ENCODE results near the gene GAB3.

Gene GAB3, protein sequence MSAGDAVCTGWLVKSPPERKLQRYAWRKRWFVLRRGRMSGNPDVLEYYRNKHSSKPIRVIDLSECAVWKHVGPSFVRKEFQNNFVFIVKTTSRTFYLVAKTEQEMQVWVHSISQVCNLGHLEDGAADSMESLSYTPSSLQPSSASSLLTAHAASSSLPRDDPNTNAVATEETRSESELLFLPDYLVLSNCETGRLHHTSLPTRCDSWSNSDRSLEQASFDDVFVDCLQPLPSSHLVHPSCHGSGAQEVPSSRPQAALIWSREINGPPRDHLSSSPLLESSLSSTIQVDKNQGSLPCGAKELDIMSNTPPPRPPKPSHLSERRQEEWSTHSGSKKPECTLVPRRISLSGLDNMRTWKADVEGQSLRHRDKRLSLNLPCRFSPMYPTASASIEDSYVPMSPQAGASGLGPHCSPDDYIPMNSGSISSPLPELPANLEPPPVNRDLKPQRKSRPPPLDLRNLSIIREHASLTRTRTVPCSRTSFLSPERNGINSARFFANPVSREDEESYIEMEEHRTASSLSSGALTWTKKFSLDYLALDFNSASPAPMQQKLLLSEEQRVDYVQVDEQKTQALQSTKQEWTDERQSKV

DNA sequence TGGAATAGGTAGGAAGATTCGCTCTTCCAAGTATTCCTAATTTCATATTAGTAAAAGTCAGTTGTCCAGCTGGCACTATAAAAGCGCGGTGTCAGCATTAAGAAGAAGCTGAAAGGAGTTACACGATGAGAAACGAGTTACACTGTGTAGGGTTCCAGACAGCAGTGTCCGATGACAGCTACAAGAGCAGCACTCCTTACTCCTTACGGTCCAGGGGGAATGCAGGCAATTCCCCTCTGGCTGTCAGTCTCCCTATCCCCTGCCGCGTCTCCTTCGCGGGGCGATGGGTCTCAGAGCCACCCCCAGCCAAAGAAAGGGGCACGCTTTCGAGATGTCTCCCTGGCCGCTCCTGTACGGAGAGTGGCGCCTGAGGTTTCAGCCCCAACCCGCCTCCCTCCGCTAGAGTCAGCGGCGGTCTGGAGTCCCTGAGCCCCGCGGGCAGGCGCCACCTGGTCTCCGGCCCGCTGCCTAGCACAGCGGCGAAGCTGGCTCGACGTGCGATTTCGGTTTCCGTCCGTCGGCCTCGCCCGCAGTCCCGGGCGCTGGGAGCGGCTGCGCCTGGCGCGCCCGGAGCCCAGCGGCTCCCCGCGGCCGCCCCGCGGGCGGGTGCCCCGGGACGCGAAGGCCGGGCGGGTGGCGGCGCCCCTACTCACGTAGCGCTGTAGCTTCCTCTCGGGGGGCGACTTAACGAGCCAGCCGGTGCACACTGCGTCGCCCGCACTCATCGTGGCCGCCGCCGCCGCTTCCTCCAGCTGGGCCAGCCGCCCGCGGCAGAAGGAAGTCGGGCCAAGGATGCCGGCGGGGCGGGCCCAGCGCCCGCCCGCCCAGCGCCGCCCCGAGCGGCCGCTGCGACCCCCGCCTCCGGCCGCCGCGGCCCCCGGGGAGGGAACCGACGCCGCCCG is at the start of gene GAB3:
Gene GAB3 (minus strand): TSS at position 777 of the 902 bp plus-strand sequence. CDS start 52 bp downstream, at position 725.
- DNase-seq (ENCODE audit: low spot score): no peak

DNA sequence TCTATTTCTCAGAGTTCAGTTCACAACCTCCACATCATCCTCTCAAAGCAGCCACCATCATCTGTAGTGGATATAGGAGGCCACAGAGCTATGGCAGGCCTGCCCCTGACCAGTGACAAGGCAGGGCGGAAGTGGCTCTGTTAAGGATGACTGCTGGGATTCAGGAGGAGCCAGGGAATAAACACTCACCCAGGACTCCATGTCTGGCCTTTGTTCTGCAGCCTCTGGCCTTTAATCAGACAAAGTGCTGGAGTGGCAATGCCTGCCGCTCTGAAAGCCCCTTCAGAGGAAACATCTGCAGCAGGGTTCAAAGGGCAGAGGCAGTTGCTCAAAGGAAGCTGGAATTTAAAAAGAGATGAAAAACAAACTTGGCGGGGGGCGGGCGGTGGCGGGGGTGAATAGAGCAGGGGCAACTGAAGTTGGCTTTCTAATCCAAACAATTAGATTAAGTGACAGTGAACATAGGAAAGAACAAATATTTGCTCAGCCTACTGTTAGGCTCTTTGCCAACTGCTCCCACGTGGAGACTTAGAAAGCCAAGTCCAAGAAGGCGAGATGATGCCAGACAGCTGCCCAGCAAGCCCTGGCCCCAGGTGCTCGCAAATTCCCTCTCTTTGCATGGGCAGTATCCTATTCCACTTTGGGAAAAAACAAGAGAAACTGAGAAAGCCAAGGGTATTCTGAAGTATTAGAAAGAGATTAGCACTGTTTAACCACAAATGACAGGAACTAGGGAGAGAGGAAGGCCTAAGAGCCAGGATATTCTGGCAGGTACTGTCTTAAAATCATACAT is 48.9 kb upstream of the GAB3 start:
- no peak for DNase-seq (ENCODE audit: low spot score)

DNA sequence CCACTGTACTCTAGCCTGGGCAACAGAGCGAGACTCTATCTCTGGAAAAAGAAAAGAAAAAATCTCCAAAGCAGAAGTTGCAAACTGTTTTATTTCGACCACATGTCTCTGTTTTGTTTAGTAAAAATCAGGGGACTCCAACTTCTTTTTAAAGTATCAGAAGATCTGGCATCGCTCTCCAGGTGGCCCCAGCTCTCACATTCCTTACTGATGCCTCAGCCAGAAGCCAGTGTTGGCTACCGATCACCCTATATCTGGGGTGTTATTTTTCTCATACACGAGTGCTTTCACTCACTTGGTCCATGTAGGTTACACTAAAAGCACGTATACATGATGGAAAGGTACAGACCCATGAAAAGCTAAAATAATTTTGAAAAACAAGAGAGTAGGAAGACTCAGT is 46.1 kb upstream of the GAB3 start:
- no peak for DNase-seq (ENCODE audit: low spot score)

DNA sequence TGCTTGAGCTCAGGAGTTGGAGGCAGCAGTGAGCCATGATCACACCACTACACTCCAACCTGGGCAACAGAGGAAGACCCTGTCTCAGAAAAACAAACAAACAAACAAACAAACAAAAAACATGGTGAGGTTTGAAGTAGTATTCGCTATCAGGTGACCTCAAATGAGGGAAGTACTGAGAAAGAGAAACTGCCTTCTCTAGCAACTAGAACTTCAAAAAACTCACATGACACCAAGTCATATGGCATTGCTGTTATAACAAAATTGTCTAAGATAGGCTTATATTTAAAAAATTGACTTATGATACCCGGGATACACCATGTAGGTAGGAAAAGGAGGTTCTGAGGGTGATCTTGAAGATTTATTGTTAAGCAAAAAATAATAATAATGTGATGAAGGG is 44.1 kb upstream of the GAB3 start:
- DNase-seq (ENCODE audit: low spot score): no peak

DNA sequence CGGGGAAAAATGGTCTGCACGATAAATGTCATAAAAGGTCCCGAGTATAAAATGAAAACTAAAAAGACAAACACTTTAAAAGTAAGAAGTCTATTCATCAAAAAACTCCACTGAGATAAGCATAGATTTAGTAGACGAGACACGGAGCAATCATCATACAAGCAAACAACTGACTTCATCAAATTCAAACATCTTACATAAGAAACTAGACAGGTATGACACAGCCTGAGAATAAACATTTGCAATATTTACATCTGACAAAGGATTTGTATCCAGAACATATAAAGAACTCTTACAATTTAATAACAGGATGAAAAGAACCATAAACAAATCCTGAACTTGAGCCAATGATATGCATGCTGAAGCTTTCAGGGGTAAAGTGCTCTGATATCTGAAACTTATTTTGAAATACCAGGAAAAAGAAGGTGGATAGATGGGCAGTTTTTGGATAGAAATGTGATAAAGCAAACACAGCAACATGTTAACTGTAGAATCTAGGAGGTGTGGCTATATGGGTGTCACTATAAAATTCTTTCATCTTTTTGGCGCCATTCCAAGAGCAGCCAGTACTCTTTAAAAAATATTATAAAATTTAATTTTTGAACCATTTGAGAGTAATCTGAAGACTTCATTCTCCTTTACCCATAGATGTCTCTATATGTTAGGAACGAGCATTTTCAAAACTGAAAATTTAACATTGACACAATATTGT is 42.4 kb upstream of the GAB3 start:
- no peak for DNase-seq (ENCODE audit: low spot score)

DNA sequence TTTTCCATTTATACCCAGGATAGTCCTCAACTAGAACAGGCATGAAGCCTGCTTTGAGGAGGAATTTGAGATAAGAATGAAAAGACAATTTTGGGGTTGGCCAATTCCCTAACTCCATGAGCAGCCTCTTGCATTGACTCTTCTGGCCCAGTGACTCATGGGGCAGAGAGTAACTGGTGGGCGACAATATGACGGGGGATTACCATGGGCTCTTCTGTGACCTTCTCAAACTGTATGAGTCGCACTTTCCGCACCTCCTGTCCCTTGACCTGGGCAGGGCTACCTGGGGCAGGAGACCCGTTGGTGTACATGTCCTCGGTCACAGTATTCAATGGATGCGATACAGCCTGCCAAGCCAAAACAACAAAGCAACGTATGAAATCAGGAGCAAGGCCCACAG is 41.1 kb upstream of the GAB3 start:
- DNase-seq (ENCODE audit: low spot score): no peak

DNA sequence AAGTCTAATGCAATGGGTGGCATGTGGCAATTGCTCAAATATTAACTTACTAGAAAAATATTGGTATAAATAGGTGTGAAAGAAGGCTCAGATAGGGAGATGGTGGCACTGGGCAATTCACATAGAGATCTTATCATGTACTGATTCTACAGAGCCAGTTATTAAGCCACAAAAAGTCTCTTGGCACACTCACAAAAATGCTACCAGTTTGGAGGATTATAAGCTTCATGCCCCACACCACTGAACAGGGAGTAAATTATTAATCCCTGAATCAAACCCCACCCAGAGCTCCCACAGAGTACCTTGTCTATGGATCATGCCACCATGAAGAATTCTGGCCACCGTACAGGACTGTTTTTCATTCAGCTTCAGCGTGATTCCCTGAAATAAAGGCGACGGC is 40.6 kb upstream of the GAB3 start:
- DNase-seq (ENCODE audit: low spot score): no peak

DNA sequence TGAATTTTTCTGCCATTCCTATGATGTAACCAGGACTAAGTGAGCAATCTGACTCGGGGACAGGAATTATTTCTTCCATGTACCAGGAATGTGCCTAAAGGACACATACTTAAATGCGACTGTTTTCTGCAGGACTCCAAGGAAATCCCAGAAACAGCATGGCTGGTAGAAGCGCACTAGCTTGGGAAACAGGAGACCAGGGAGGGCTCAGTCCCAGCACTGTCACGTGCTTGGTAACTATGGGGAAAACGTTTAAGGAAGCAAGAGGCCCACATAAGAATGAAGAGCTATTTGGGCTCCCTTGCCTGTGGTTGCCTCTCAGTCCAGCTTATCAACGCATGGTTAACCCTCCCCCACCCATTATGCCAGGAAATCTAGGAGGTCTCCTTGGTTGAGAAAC is 34.8 kb upstream of the GAB3 start:
- no peak for DNase-seq (ENCODE audit: low spot score)

DNA sequence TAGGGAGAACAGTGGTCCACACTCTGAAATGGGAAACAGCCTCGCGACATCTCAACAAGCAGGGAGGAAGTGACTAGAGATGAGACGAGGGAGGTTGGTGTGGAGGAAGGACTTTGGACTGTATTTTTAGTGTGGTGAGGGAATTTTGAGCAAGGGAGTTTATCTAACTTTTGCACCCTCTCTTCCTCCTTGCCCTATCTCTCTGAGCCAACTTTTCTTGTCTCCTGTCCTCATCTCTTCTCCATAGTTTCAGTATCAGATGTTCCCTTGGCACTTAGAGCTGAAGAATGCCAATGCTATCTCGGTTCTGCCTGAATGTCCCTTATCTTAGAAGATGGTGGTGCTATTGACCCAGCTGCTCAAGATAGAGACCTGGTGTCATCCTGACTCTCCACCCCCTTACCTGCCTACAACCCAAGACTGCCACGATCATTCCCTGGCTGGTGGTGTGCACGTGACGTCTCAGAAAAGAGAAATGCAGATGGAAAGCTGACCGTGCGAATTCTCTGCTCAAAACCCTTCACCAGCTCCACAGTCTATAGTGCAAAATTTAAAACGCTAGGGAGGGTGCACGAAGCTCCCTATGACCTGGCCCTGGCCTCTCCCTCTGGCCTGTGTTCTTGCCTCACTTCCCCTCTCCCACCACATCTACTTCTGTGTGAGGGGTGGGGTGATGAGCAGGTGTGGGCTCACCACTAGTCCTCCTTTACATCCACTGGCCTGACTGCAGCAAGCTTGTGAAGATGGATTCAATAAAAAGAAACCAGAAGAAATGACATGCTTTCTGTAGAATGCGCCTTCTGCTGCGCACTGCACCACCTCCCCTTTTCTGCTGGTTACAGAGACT is 33.5 kb upstream of the GAB3 start:
- no peak for DNase-seq (ENCODE audit: low spot score)

DNA sequence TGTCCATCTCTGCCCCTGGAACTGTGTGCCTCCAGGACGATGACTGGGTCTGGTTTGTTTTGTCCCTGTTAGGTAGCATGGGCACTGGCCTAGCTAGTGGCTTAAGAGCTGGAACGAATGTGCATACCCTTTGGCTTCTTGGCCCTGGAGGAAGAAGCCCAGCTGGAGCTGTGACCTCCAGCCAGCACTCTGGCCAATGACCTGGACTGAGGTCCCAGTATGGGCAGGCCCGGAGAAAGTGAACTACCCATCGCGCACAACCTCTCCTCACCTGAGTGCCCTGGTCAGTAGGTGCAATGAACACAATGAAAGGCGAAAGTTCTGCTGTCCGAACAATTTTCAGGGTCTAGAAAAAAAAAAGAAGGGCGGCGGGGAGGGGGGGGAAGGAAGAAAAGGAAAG is 30.1 kb upstream of the GAB3 start:
- DNase-seq (ENCODE audit: low spot score): no peak

DNA sequence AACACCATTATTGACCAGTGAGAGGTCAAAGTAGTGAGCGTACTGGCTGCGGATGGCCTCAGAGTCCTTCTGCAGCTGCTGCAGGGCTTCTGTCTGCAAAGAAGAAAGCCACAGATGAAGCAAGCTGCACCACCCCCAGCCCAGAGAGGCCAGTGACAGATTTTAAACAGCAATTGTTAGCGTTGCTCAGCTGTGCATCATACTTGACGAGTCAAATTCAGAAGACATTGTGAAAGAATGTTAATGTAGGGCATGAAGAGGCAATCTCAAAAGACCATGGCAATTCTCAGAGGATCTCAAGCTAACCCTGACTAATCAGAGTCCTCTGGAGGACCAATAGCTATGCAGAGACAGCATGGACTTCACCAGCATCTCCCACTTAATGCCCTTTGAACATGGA is 28.4 kb upstream of the GAB3 start:
- peak; percentile 47 for DNase-seq (ENCODE audit: low spot score)

DNA sequence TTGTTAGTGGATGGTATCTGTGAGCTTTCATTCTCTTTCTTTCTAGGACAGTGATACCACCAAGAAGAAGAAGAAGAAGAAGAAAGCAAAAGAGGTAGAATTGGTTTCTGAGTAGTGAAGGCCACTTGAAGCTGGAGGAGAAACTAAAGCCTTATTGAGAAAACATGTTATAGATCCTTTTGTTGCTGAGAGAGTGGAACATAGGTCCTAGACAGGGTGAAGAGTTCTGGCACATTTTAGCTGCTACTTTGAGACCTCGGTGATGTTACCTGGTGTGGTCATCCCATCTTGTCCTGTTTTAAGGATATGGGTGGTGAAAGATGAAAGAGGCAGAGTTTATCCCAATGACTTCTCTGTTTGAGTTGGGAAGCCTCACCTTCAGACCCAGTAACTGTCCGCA is 25.9 kb upstream of the GAB3 start:
- no peak for DNase-seq (ENCODE audit: low spot score)

DNA sequence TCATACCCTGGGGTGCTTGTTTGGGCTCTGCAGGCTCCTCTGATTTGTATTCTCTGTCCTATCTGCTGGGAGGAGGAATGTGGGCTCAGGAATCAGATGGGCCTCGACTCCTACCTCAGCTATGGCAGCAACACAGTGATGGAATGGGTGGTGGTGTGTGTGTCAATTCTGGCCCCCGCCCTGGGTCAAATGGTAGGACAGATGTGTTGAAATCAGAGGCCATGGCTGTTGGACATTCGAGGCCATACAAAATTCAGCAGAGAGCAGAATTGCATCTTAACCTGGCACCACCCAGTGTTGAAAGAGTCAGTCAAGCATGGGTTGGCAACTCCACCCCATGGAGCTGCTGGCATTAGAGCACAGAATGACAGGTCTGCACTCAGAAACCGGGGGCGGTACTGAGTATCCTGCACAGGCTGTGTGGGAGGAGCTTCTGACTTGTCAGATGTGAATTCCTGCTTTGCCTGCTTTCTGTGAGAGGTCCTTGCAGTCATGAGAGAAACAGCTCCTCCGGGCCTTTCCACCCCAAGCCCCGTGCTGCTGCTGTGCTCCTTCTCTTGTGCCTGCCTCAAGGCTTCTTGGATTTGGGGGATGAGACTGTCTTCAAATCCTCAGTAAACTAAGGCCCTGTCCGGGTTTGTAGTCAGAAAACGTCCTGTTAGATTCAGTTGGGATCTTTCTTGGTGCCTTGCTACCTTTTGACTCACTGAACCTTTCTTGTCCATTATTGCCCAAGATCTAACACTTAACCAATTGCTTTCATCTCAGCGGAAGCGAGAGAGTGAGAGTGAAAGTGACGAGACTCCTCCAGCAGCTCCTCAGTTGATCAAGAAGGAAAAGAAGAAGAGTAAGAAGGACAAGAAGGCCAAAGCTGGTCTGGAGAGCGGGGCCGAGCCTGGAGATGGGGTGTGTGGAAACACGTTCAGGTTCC is 24.8 kb upstream of the GAB3 start:
- DNase-seq (ENCODE audit: low spot score): peak; percentile 24

DNA sequence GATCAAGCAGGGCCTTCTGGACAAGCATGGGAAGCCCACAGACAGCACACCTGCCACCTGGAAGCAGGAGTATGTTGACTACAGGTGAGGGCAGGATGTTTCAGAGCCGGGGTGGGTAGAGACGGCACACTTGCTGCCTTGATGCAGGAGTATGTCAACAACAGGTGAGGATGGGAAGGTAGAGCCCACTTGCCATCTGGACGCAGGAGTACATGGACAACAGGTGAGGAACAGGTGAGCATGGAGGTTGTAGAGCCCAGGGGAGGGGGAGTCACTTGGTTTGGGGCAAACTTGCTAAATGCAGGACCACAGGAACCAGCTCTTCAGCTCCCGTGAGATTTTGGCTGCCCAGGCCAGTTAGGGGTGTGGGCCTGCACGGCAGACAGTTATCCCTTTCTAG is 23.7 kb upstream of the GAB3 start:
- no peak for DNase-seq (ENCODE audit: low spot score)

DNA sequence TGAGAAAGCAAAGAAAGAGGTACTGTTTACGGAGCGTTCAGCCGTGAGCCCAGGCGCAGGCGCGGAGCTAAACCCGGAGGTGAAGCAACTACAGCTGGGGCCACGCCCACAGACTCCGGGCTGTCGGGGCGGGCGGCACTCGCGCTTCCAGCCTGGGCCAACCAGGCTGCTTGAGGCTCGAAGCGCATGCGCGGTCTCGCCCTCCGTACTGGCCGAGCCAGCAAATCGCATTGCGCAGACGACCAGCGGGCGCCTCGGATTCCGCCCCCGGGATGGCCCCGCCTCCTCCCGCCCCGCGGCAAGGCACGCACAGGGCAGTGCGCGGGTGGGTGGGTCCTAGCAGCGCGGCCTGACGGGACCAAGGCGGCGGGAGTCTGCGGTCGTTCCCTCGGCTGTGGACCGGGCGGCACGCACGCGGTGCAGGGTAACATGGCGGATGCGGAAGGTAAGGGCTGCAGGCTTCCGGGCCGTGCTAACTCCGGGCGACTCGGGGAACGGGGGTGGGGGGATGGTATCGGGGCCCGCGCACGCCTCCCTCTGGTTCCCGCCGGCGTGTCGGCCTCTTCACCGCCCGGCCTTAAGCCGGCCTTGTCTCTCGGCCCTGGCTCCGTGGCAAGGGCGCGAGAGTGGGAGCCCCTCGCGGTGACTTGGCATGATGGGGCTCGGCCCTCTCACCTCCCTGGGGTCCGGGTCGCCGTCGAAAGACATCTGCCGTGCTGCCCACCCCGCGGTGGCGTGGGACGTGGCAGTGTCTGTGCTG is 11.8 kb upstream of the GAB3 start, which contains the start of gene DKC1:
Gene DKC1 (plus strand): TSS at position 328 of the 760 bp plus-strand sequence. CDS start 102 bp downstream, at position 430.
- DNase-seq (ENCODE audit: low spot score): peak; percentile 89

DNA sequence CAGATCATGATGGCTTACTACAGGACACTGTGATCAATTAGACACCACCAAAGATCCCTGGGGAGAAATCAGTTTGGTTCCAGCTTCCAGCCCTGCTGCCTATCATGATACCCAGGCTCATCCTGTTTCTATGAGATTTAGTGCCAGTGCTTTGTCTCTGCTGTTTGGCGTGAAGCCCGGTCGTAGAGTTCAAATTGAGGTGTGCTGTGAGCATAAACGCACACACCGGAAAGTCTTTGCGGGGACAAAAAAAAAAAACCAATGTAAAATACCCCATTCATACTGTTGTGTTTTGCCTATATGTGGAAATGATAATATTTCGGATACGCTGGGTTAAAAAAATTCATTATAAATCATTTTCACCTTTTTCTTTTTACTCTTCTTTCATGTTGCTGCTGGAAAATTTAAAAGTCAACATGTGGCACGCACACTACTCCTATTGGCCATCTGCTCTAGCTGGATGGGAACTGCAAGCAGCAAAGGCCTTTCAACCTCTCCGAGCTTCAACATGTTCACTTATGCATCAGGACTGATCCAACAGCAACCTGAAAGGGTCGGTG is 11.2 kb upstream of the GAB3 start:
- no peak for DNase-seq (ENCODE audit: low spot score)

DNA sequence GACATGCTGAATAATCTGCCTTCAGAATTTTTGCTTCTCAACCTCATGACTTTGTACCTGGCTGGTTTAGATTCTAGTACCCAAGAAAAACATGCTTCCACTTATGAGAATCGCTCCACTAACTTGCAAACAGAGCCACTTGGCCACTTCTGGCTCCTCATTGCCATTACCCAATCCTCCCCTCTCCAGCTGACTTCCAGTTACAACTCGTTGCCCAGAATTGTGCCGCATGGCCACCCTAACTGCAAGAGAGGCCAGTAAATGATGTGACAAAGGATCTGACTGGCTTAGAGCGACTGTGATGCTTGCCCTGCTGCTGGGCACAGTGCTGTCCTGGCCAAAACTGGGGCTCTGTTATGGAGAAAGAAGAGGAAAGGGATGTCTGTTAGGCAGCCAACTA is 7.8 kb upstream of the GAB3 start:
- no peak for DNase-seq (ENCODE audit: low spot score)

DNA sequence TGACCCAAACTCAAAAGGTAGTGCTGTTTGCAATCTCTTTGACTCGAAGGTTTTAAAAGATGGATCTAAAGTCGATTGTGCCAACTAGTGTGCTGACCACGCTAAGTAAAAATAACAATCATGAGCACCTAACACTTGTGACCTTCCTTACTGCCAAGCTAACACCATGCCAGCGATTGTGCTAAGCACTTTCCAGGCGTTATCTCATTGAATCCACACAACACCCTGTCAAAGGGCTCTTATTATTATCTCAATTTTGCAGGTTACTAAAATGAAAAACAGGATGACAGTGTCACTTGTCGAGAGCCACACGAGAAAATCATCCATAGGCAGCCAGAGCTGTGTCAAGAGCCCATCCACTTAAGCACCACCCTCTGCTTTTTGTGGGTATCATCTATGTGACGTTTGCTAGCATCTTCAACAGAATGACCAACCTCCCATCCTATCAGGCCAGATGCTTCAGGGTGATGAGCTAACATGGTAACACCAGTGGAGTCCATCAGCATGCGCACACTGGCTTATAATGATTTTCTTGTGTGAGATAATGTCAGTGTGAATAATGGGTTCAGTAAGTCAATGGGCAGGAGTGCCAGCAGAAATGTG is 893 bp upstream of the GAB3 start:
- DNase-seq (ENCODE audit: low spot score): no peak

Data from hepatic stellate cell (primary cell).